ENCODE measurements around the gene HSPB1. TPM values are rescaled to one million over a fixed set of nuclear protein-coding genes. Genes with fewer than 3 reads are reported as not detected.

HSPB1 gene
- total and polyA plus RNA-seq, 2 experiments from 2014 or later, result 48.1 to 437 TPM

GRCh38 chr7:76303202-76304147 lies 1.0 kb downstream of the HSPB1 start:
- Mint-ChIP-seq H3K27me3 (ENCODE audit: insufficient read depth, low read depth, poor library complexity) (peaks cover 32% of the 10 kb centered on the region), H3K27ac (no peak overlapping the region; the same call in 1 of the 2 replicates), H3K36me3 (ENCODE audit: low read depth) (peaks cover 7% of the 10 kb centered on the region), H3K9me3 (peaks cover 5% of the 10 kb centered on the region), H3K4me3 (peak overlapping the region; percentile 80), H3K4me1 (peaks cover 17% of the 10 kb centered on the region)
- H3K4me3 ChIP-seq, result peak overlapping the region; percentile 81
- H4K20me1 ChIP-seq (replicated peaks; ENCODE audit: insufficient read depth), result no peaks in the 10 kb centered on the region
- peaks cover 17% of the 10 kb centered on the region; the same call in 1 of the 2 replicates for H3K4me1 ChIP-seq (ENCODE audit: insufficient read depth)
- TF ChIP-seq EZH2phosphoT487 (IDR thresholded peaks at IDR 0.05; ENCODE audit: unreplicated experiment), result no peak
- TF ChIP-seq, protein P1, sequence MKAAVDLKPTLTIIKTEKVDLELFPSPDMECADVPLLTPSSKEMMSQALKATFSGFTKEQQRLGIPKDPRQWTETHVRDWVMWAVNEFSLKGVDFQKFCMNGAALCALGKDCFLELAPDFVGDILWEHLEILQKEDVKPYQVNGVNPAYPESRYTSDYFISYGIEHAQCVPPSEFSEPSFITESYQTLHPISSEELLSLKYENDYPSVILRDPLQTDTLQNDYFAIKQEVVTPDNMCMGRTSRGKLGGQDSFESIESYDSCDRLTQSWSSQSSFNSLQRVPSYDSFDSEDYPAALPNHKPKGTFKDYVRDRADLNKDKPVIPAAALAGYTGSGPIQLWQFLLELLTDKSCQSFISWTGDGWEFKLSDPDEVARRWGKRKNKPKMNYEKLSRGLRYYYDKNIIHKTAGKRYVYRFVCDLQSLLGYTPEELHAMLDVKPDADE (IDR thresholded peaks at IDR 0.05), result peak; percentile 63; the same call in 1 of the 2 replicates
- peak; percentile 82 for TF ChIP-seq POLR2AphosphoS5 (IDR thresholded peaks at IDR 0.05; ENCODE audit: low read depth)
- TF ChIP-seq CREB1 (CRISPR knock-in tag; IDR thresholded peaks at IDR 0.05; ENCODE audit: low read depth), result 0 out of 2 replicates have a peak, but pooled peaks have one; percentile 22
- TF ChIP-seq, protein P2, sequence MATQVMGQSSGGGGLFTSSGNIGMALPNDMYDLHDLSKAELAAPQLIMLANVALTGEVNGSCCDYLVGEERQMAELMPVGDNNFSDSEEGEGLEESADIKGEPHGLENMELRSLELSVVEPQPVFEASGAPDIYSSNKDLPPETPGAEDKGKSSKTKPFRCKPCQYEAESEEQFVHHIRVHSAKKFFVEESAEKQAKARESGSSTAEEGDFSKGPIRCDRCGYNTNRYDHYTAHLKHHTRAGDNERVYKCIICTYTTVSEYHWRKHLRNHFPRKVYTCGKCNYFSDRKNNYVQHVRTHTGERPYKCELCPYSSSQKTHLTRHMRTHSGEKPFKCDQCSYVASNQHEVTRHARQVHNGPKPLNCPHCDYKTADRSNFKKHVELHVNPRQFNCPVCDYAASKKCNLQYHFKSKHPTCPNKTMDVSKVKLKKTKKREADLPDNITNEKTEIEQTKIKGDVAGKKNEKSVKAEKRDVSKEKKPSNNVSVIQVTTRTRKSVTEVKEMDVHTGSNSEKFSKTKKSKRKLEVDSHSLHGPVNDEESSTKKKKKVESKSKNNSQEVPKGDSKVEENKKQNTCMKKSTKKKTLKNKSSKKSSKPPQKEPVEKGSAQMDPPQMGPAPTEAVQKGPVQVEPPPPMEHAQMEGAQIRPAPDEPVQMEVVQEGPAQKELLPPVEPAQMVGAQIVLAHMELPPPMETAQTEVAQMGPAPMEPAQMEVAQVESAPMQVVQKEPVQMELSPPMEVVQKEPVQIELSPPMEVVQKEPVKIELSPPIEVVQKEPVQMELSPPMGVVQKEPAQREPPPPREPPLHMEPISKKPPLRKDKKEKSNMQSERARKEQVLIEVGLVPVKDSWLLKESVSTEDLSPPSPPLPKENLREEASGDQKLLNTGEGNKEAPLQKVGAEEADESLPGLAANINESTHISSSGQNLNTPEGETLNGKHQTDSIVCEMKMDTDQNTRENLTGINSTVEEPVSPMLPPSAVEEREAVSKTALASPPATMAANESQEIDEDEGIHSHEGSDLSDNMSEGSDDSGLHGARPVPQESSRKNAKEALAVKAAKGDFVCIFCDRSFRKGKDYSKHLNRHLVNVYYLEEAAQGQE (IDR thresholded peaks at IDR 0.05; ENCODE audit: unreplicated experiment), result no peak
- TF ChIP-seq, protein P3, sequence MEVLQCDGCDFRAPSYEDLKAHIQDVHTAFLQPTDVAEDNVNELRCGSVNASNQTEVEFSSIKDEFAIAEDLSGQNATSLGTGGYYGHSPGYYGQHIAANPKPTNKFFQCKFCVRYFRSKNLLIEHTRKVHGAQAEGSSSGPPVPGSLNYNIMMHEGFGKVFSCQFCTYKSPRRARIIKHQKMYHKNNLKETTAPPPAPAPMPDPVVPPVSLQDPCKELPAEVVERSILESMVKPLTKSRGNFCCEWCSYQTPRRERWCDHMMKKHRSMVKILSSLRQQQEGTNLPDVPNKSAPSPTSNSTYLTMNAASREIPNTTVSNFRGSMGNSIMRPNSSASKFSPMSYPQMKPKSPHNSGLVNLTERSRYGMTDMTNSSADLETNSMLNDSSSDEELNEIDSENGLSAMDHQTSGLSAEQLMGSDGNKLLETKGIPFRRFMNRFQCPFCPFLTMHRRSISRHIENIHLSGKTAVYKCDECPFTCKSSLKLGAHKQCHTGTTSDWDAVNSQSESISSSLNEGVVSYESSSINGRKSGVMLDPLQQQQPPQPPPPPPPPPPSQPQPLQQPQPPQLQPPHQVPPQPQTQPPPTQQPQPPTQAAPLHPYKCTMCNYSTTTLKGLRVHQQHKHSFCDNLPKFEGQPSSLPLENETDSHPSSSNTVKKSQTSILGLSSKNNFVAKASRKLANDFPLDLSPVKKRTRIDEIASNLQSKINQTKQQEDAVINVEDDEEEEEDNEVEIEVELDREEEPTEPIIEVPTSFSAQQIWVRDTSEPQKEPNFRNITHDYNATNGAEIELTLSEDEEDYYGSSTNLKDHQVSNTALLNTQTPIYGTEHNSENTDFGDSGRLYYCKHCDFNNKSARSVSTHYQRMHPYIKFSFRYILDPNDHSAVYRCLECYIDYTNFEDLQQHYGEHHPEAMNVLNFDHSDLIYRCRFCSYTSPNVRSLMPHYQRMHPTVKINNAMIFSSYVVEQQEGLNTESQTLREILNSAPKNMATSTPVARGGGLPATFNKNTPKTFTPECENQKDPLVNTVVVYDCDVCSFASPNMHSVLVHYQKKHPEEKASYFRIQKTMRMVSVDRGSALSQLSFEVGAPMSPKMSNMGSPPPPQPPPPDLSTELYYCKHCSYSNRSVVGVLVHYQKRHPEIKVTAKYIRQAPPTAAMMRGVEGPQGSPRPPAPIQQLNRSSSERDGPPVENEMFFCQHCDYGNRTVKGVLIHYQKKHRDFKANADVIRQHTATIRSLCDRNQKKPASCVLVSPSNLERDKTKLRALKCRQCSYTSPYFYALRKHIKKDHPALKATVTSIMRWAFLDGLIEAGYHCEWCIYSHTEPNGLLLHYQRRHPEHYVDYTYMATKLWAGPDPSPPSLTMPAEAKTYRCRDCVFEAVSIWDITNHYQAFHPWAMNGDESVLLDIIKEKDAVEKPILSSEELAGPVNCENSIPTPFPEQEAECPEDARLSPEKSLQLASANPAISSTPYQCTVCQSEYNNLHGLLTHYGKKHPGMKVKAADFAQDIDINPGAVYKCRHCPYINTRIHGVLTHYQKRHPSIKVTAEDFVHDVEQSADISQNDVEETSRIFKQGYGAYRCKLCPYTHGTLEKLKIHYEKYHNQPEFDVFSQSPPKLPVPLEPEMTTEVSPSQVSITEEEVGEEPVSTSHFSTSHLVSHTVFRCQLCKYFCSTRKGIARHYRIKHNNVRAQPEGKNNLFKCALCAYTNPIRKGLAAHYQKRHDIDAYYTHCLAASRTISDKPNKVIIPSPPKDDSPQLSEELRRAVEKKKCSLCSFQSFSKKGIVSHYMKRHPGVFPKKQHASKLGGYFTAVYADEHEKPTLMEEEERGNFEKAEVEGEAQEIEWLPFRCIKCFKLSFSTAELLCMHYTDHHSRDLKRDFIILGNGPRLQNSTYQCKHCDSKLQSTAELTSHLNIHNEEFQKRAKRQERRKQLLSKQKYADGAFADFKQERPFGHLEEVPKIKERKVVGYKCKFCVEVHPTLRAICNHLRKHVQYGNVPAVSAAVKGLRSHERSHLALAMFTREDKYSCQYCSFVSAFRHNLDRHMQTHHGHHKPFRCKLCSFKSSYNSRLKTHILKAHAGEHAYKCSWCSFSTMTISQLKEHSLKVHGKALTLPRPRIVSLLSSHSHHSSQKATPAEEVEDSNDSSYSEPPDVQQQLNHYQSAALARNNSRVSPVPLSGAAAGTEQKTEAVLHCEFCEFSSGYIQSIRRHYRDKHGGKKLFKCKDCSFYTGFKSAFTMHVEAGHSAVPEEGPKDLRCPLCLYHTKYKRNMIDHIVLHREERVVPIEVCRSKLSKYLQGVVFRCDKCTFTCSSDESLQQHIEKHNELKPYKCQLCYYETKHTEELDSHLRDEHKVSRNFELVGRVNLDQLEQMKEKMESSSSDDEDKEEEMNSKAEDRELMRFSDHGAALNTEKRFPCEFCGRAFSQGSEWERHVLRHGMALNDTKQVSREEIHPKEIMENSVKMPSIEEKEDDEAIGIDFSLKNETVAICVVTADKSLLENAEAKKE (CRISPR knock-in tag; IDR thresholded peaks at IDR 0.05), result no peak
- no peak for TF ChIP-seq CTCF (conservative IDR thresholded peaks at IDR 0.05; ENCODE audit: low read depth in 2 of 2)
- TF ChIP-seq JUNB (IDR thresholded peaks at IDR 0.05; ENCODE audit: unreplicated experiment), result no peak
- no peak for TF ChIP-seq NANOG (IDR thresholded peaks at IDR 0.05; ENCODE audit: borderline replicate concordance)
- ATAC-seq (peak; percentile 83), DNase-seq (ENCODE audit: low spot score) (peak; percentile 98)
- H3K27ac ChIP-seq (ENCODE audit: low read depth), result no peak overlapping the region
- peaks cover 13% of the 10 kb centered on the region for H3K27me3 ChIP-seq (ENCODE audit: insufficient read depth)
- peak overlapping the region; percentile 88 for H2AFZ ChIP-seq
- H3K9me2 ChIP-seq (ENCODE audit: insufficient read depth), result no peaks in the 10 kb centered on the region
- peaks cover 20% of the 10 kb centered on the region; the same call in 1 of the 2 replicates for H3F3A ChIP-seq (replicated peaks; ENCODE audit: low read depth)
- H3K36me3 ChIP-seq (ENCODE audit: insufficient read depth), result no peaks in the 10 kb centered on the region
- peak overlapping the region; percentile 92 for H3K4me2 ChIP-seq
- H3K79me2 ChIP-seq (replicated peaks; ENCODE audit: insufficient read depth), result no peaks in the 10 kb centered on the region
